Middle frontal gyrus (tissue), 1 donor: ENCODE results near the gene ARIH1.
"Not testable (repeated sequence)": the region's sequence is repeated elsewhere in the genome, so short reads cannot be mapped to it uniquely, and the experiment has no call there.

Experiments
- DNase-seq: peaks from one replicate; pipeline ENCODE4 v3.0.0-alpha.2; 2015; ENCODE audit warnings: low spot score; ENCODE audit errors: extremely low spot score

ARIH1 gene, protein sequence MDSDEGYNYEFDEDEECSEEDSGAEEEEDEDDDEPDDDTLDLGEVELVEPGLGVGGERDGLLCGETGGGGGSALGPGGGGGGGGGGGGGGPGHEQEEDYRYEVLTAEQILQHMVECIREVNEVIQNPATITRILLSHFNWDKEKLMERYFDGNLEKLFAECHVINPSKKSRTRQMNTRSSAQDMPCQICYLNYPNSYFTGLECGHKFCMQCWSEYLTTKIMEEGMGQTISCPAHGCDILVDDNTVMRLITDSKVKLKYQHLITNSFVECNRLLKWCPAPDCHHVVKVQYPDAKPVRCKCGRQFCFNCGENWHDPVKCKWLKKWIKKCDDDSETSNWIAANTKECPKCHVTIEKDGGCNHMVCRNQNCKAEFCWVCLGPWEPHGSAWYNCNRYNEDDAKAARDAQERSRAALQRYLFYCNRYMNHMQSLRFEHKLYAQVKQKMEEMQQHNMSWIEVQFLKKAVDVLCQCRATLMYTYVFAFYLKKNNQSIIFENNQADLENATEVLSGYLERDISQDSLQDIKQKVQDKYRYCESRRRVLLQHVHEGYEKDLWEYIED

DNA sequence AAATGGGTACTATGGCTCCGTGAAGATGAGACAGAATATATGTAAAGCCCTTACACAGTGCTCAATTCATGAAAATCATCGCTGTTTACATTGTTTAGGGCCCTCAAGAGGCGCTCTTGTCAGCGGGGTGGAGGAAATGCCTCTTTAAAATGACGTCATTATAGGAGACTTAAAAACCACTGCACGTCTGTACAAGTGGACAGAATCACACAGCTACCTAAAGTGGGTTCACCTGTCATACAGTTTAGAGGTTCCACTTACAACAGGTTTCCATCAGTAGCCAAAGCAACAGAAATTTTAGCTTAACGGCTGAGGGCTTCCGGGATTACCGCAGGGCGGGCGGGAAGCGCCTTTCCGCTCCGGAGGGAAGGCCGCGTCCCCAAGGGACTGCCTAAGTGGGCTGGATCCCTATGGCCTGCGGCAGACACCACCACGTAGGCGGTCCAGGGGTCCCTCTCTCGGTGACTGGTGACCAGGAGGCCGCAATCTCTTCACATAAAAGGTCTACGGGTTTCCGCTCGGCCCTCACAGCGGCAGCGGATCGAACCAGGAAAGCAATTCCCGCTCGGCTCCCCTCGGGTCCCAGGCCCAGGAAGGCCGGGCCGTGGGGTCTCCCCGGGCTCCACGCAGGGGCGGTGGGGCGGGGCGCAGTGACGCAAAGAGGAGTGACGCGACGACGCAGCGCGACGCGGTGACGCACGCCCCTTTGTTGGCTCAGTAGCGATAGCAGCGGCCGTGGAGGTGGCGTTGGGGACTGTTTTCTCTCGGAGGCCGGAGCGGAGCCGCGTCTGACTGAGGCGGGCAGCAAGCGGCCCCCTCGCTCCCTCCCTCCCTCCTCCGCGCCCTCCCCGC, at the start of gene ARIH1:
ARIH1 (plus strand) TSS at position 717 of the 852 bp plus-strand sequence. CDS start 310 bp downstream, outside the sequence.
- DNase-seq = peak; percentile 95

DNA sequence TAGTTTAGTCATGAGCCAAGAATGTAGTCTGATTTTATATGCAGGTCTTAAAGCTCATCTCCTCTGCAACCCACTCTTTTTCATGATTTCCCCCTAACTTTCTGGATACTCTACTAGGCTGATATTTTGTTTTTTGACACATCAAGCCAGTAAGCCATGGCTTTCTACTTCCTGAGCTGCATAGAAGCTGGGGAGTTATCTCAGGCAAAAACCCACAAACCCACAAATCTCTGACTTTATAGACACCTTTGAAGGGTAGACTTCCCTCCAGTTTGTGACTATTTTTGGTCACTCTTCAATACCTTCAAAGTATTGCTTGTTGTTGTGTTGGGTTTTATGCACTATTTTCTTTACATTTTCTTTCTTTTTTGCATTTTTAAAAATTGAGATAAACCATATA, 47.4 kb upstream of the ARIH1 start:
- DNase-seq = no peak

DNA sequence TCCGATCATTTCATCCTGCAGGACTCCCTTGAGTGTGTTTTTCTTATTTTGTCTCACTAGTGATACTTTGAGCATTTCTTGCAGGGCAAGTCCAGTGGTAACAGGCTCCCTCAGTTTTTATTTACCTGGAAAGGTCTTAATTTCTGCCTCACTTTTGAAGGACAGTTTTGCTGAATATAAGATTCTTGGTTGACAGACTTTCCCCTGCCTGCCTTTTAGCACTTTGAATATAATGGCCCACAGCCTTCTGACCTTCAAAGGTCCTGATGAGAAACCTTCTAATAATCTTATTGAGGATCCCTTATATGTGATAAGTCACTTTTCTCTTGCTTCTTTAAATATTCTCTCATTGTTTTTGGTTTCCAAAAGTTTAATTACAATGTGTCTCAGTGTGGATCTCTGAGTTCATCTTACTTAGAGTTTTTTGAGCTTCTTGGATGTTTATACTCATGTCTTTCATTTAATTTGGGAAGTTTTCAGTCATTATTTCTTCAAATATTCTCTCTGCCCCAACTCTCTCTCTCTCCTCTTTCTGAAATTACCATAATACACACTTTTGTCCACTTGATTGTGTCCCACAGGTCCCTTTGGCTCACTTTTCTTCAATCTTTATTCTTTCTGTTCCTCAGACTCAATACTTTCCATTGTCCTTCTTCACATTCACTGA, 36.3 kb upstream of the ARIH1 start:
- no peak for DNase-seq

DNA sequence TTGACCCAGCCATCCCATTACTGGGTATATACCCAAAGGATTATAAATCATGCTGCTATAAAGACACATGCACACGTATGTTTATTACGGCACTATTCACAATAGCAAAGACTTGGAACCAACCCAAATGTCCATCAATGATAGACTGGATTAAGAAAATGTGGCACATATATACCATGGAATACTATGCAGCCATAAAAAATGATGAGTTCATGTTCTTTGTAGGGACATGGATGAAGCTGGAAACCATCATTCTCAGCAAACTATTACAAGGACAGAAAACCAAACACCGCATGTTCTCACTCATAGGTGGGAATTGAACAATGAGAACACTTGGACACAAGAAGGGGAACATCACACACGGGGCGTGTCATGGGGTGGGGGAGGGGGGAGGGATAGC, 31.3 kb upstream of the ARIH1 start:
- not testable (repeated sequence) for DNase-seq

DNA sequence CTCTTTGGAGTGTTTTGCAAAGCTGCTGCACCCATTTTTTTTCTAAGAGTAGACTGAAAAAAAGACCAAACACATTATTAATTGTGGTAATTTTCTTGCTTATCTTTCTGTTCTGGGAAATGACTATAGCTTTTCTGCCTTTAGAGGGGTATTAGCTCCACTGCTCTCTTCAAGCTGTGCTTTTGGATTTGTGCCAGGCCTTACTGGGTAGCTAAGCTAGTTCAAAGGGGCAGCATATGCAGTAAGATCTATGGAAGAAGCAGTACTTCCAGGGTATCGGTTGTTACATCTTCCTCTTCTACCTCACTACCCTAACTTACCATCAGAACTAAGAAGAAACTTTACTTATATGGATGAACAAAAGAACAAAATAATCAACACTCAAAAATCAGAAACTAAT, 28.7 kb upstream of the ARIH1 start:
- DNase-seq = no peak

DNA sequence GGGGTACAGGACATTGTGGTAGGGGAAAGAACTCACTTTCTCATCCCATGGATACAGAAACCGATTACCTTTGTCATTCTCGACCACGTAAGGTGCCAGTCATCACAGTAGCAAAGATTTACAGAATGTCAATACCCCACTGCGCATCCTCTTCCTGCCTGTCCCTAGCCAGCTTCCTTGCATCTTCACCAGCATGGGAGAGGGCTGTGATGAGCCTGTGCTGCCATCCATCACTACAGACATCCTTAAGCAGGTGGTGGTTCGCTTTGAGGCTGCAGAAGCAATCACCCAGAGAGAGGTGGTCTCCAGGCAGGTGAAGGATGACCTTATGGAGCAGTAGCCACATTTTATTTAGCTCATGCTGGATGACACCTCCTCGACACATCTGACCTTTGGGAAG, 23.3 kb upstream of the ARIH1 start:
- DNase-seq = no peak

DNA sequence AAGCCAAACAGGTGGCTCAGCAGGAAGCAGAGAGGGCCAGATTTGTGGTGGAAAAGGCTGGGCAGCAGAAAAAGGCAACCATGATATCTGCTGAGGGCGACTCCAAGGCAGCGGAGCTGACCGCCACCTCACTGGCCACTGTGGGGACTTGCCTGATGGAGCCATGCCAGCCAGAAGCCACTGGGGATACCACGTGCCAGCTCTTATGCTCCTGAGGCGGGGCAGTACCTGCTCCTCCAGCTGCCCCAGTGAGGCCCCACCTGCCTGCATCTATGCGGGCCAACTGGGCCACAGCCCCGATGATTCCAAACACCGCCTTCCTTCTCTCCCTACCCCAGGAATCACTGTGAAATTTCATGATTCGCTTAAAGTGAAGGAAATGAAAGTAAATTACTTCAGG, 22.9 kb upstream of the ARIH1 start:
- no peak for DNase-seq

DNA sequence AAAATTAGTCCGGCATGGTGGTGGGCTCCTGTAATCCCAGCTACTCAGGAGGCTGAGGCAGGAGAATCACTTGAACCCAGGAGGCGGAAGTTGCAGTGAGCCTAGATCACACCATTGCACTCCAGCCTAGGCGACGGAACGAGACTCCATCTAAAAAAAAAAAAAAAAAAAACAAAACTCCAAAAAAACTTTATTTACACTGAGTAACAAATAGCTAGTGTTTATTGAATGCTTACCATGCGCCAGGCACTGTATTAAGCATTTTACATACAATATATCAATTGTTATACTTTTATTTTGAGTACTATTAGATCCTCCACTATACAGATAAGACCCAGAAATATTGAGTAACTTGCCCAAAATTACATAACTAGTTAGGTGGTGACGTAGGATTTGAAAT, 17.4 kb upstream of the ARIH1 start:
- no peak for DNase-seq

DNA sequence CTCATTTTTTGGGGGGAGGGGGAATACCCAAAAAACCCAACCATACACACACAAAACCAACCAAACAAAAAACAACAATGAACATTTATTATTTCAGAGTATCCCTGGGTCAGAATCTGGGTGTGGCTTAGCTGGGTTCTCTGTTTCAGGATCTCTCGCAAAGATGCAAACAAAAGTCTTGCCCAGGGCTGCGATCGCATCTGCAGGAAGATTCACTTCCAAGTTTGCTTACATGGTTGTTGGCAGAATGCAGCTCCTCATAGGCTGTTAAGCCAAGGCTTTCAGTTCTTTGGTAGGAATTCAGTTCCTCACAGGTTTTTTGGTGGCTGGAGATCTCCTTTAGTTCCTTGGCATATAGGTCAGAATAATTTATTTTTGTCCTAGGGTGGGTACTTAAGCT, 13.7 kb upstream of the ARIH1 start:
- DNase-seq = no peak

DNA sequence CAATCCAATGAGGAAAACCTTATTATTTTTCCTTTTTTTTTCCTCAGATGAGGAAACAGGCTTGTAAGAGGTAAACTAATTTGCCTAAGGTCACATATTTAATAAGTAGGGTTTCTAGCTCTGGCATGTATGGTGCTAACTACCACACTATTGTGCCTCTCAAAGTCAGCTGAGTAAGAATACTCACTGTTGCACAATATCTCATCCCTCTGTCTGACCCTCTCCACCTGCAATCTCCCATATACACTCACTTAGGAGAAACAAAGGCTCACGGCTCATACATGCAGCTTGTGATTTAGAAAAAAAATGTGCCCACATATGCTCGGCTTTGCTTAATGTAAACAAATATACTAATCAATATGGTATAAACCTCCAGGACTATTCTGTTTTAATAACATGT, 10.4 kb upstream of the ARIH1 start:
- DNase-seq = no peak

DNA sequence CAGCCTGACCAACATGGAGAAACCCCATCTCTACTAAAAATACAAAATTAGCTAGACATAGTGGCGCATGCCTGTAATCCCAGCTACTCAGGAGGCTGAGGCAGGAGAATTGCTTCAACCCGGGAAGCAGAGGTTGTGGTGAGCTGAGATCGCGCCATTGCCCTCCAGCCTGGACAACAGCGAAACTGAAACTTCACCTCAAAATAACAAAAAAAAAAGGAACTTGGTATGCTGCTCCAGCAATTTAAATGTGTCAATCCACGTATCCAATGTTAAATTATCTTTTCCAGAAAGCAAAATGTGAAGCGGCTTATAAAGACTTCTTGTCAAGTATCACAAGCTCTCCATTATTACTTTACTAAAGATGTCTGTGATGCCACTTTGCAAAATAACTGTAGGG, 9.9 kb upstream of the ARIH1 start:
- DNase-seq = no peak

DNA sequence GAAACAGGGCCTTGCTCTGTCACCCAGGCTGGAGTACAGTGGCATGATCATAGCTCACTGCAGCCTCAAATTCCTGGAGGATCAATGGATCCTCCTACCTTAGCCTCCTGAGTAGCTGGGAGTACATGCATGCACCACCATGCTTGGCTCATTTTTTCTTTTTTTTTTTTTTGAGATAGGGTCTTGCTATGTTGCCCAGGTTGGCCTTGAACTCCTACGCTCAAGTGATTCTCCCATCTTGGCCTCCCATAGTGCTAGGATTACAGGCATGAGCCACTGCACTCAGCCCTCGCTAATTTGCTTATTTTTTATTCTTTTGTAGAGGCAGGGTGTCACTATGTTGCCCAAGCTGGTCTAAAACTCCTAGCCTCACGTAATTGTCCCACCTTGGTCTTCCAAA, 6.0 kb upstream of the ARIH1 start:
- DNase-seq = no peak

DNA sequence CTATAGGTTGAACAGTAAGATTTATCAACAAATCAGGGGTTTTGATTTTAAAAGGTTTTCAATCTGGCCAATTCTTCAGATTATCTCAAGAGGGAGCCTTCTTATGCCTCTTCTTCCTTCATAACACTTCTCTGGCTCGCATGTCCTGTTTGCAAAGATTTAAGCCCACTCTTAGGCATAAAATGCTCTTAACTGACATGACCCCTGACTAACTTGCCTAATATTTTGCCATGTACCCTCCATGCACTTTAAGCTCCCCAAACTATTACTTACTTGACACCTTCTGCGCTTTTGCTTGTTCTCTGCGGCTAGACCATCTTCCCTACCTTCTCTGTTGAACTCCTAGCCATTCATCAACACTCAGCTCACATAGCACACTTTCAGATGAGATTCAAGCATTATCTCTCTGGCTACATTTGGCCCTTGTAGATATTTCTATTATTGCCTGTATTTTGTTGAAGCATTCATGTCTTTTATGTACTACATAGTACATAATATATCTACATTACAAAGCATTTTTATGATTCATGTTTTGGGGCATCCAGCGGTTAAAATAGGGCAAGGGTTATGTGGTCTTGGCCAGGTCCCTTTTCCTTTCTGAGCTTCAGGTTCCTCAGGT, 1.0 kb upstream of the ARIH1 start:
- DNase-seq = no peak

DNA sequence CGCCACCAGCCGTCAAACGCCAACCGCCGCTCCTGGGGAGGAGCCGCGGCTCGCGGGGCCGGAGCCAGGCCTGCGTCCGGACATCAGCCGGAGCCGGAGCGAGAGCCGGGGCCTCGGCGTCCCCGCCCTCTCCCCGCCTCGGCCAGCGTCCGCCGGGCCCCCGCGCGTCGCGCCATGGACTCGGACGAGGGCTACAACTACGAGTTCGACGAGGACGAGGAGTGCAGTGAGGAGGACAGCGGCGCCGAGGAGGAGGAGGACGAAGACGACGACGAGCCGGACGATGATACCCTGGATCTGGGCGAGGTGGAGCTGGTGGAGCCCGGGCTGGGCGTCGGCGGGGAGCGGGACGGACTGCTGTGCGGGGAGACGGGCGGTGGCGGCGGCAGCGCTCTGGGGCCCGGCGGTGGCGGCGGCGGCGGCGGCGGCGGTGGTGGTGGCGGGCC, 359 bp downstream of the ARIH1 start:
- DNase-seq = no peak

DNA sequence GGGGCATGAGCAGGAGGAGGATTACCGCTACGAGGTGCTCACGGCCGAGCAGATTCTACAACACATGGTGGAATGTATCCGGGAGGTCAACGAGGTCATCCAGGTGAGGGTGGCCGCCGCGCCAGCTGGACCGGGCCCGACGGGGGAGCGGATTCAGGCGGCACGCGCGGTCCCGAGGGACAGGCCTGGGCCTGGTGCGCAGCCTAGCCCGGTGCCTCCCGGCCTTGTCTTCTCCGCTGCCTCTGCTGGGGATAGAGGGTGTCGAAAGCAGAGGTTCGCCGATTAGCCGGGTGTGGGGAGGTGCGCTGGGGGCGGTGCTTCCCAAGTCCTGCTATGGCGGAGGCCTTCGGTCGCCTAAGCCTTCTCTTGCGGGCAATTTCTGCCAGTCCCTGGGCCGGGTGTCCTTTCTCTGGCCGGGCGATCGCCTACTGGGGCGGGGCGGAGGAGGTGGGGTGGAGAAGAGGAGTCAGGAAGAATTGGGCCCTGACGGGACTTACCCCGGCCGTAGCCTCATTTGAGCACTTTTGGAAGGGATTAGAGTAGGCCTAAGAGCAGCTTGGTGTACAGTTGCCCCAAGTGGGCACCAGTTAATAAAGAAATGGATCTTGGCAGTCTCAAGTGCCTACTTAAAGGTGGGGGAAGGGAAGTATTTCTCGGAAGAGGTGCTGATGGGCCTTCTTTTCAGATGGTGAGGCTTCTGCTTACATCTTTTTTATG, 940 bp downstream of the ARIH1 start:
- DNase-seq = peak; percentile 5

DNA sequence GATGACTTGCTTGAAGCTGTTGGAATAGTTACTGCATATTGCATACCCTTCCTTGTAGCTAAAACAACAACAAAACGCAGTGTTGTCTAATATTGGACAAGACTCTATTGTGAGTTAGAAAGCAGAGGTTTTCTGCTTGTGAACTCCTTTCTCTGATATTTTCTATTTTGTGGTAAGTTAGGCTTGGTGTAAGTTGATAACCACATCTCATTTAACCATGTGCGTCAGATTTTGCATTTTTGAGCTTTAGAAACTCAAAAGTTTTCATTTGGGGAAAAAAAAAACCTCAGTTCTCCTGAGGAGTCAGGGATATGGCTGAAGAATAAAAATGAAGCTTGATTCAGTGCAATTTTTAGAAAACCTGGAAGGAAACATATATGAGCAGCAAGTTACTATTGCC, 1.5 kb downstream of the ARIH1 start:
- no peak for DNase-seq

DNA sequence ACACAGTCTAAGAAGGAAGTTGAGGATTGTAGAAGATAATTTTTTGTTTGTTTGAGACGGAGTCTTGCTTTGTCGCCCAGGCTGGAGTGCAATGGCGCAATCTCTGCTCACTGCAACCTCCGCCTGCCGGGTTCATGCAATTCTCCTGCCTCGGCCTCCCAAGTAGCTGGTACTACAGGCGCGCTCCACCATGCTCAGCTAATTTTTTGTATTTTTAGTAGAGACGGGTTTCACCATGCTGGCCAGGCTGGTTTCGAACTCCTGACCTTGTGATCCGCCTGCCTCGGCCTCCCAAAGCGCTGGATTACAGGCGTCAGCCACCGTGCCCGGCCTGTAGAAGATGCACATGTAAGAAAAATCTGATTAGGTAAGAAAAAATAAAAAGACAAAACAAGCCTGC, 2.2 kb downstream of the ARIH1 start:
- DNase-seq = not testable (repeated sequence)

DNA sequence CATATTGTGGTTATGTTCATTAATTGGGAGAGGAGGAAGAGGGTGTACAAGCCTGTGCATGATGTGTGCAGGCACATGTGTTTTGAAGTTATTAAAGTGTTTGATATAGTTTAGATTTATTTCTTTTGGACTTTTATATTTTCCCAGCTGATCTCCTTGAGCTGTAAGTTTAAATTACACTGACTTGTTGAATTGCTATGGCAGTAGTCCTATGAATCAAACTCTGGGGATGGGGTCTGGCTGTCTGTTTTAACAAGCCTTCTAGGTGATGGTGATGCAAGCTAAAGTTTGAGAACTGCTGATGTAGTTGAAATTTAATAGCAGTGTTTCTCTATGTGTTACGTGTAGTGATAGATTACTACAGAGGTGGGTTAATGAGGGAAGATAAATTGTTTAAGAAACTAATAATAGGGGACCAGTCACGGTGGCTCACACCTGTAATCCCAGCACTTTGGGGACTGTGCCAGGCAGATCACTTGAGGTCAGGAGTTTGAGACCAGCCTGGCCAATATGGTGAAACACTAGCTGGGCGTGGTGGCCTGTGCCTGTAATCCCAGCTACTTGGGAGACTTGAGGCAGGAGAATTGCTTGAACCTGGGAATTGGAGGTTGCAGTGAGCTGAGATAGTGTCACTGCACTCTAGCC, 7.0 kb downstream of the ARIH1 start:
- DNase-seq = no peak

DNA sequence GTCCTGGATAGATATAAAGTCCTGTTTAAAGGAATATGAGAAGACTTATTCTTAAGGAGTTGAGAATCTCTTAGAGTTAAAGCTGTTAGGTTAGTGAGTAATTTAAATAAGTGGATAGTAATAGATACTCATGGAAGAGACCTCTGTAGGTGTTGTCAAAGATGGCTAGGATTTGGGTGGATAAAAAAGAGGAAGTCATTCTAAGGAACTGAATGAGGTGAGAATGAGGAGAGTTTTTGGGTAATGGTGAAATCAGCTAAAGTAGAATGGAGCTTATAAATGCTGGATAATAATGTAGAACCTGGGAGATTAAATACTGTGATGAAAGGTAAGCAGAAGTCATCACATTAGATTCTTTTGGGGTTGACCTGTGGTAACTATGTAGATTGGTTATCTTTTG, 8.1 kb downstream of the ARIH1 start:
- DNase-seq = no peak

DNA sequence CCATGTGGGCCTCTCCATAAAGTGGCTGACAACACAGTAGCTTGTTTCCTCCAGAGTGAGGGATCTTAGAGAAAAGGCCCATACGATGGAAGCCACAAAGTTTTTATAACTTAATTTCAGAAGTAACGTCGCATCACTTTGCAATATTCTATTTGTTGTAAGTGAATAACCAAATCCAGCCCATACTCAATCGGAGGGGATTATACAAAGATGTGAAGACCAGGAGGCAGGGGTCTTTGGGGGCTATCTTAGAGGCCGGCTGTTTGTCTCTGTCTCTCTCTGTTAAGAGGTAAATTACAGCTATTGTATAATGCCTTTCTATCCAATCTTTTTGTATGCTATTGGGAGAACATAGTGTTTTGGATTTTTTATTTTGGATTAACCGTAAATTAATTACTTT, 9.1 kb downstream of the ARIH1 start:
- no peak for DNase-seq
